Keratinocyte (primary cell): ENCODE results near the gene LIN52.

Experiments used
- EZH2 ChIP-seq: IDR thresholded peaks from one replicate; pipeline ENCODE4 v1.6.1; 2012; ENCODE audit warnings: inconsistent platforms, mild to moderate bottlenecking, low read length, moderate library complexity
- TF ChIP-seq, protein P1 (sequence below), 3 experiments: IDR thresholded peaks in 1 of 3; conservative IDR thresholded peaks in 1 of 3; optimal IDR thresholded peaks in 1 of 3; 2 replicates in 2 of 3; 3 replicates in 1 of 3; pipeline versions ENCODE3 to v1.5.1; 2011; ENCODE audit warnings: low read length in 3 of 3, mild to moderate bottlenecking in 3 of 3, moderate library complexity in 2 of 3, control low read depth in 1 of 3, inconsistent platforms in 1 of 3; ENCODE audit not compliant: insufficient read depth in 2 of 3; ENCODE audit errors: extremely low read depth in 1 of 3

DNA sequence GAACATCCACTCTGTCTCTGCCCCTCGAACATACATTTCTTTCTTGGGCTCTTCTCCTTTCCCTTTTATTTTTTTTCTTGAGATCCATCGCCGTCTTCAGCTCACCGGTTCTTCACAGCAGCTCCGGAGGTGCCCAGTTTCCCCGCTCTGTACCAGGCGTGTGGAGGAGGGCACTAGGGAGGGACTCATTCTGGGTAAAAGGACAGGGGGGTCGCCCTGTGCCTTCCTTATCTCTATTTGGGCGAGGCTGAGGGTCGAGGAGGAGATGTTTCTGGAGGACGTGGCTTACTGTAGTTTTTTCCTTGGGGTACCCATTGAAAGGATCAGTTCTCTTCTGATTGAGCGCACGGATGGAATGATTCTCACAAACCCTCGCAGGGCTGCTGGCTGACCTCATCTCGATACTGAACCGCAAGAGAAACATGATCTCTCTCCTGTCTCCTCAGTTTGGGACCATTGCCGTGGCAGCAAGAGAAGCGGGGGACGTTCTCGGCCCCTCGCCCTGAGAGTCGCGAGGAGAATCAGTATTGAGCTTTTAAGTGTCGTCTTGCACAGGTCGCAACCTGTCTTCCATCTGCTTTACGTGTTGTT, 386 bp downstream of the LIN52 start:
- TF ChIP-seq, protein P1, sequence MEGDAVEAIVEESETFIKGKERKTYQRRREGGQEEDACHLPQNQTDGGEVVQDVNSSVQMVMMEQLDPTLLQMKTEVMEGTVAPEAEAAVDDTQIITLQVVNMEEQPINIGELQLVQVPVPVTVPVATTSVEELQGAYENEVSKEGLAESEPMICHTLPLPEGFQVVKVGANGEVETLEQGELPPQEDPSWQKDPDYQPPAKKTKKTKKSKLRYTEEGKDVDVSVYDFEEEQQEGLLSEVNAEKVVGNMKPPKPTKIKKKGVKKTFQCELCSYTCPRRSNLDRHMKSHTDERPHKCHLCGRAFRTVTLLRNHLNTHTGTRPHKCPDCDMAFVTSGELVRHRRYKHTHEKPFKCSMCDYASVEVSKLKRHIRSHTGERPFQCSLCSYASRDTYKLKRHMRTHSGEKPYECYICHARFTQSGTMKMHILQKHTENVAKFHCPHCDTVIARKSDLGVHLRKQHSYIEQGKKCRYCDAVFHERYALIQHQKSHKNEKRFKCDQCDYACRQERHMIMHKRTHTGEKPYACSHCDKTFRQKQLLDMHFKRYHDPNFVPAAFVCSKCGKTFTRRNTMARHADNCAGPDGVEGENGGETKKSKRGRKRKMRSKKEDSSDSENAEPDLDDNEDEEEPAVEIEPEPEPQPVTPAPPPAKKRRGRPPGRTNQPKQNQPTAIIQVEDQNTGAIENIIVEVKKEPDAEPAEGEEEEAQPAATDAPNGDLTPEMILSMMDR (optimal IDR thresholded peaks at IDR 0.05 in 1 of 3, IDR thresholded peaks at IDR 0.05 in 1 of 3, conservative IDR thresholded peaks at IDR 0.05 in 1 of 3; ENCODE audit: extremely low read depth in 1 of 3, insufficient read depth in 2 of 3, low read length in 3 of 3) = no peak
- no peak for TF ChIP-seq EZH2
